NCI-H1436 (cell line): ENCODE measurements around the gene TMEM243.
"Not testable (repeated sequence)": the region's sequence is repeated elsewhere in the genome, so short reads cannot be mapped to it uniquely, and the experiment has no call there.

ENCODE experiments used
- DNase-seq: peaks from one replicate; lab custom pipeline; 2025; lab: John Stamatoyannopoulos, UW

TMEM243 gene

DNA sequence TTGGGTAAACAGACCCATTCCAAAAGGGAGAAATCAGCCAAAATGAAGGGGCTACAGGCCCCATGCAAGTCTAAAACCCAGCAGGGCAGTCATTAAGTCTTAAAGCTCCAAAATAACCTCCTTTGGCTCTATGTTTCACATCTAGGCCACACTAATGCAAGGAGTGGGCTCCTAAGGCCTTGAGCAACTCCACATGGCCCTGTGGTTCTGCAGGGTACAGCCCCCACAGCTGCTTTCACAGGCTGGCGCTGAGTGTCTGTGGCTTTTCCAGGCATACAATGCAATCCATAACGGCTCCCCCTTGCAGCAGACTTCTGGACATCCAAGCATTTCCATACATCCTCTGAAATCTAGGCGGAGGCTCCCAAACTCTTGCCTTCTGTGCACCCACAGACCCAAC lies 9.0 kb downstream of the TMEM243 start:
- no peak for DNase-seq

DNA sequence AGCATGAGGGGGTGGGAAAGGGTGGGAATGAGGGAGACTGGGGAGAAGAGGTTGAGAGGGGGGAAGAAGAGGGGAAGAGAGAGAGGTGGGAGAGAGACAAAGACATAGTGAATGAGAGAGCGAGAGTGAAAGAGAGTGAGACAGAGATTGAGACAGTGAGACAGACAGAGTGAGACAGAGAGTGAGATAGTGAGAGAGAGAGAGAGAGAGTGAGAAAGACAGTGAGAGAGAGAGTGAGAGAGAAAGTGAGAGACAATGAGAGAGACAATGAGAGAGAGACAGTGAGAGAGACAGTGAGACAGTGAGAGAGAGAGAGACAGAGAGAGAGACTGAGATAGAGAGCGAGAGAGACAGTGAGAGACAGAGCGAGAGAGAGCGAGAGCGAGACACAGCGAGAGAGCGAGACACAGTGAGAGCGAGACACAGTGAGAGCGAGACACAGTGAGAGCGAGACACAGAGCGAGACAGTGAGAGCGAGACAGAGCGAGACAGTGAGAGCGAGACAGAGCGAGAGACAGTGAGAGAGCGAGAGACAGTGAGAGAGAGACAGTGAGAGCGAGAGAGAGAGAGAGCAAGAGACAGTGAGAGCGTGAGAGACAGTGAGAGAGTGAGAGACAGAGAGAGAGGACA lies 10.1 kb downstream of the TMEM243 start:
- no peak for DNase-seq

DNA sequence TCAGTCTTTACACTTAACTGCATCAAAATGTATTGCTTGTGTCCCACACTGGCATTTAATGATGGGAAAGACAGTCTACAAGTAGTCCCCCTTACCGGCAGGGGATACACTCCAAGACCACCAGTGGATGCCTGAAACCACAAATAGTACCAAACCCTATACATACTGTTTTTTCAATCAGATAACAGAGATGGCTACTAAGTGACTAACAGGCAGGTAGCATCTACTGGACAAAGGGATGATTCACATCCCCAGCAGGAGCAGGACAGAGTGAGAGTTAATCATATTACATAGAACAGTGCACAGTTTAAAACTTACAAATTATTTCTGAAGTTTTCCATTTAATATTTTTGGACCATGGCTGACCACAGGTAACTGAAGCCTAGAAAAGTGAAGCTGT lies 13.2 kb downstream of the TMEM243 start:
- DNase-seq = no peak

DNA sequence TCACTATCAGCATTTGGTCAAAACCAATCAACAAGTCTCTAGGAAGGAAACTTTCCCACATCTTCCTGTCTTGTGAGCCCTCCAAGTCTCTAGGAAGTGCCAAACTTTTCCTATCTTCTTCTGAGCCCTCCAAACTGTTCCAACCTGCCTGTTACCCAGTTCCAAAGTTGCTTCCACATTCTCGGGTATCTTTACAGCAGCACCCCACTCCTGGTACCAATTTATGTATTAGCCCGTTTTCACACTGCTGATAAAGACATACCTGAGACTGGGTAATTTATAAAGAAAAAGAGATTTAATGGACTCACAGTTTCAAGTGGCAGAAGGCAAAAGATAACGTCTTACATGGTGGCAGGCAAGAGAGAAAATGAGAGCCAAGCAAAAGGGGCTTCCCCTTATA lies 13.8 kb downstream of the TMEM243 start:
- not testable (repeated sequence) for DNase-seq

DNA sequence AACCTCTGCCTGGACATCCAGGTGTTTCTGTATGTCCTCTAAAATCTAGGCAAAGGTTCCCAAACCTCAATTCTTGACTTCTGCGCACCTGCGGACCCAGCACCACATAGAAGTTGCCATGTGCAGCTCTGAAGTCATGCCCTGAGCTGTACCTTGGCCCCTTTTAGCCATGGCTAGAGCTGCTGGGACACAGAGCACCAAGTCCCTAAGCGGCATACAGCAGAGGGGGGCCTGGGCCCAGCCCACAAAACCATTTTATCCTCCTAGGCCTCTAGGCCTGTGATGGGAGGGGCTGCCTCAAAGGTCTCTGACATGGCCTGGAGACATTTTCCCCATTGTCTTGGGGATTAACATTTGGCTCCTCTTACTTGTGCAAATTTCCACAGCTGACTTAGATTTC lies 14.6 kb downstream of the TMEM243 start:
- no peak for DNase-seq

DNA sequence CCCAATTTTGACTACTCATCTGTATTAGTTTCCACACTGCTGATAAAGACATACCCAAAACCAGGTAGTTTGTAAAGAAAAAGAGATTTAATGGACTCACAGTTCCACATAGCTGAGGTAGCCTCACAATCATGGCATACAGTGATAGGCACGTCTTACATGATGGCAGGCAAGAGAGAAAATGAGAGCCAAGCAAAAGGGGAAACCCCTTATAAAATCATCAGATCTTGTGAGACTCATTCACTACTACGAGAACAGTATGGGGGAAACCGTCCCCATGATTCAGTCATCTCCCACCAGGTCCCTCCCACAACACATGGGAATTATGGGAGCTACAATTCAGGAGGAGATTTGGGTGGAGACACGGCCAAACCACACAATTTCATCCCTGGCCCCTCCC lies 15.6 kb downstream of the TMEM243 start:
- DNase-seq = not testable (repeated sequence)

DNA sequence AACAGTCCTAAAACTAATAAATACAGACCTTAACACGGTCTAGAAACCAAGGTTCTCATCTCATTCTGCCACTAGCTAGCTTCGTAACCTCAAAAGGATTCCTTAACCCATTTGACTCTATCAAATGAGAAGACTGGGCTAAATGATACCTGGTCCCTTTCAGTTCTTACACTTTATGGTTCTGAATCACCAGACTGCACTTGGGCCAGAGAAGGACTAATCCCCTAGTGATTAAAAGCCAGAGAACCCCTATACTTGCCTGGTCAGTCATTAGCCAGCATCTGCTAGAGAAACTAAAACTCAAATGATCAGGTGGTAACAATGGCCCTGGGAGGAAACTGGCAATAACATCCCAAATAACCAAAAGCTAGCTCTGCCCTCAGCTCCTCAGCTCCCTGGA lies 16.8 kb downstream of the TMEM243 start:
- DNase-seq = no peak

DNA sequence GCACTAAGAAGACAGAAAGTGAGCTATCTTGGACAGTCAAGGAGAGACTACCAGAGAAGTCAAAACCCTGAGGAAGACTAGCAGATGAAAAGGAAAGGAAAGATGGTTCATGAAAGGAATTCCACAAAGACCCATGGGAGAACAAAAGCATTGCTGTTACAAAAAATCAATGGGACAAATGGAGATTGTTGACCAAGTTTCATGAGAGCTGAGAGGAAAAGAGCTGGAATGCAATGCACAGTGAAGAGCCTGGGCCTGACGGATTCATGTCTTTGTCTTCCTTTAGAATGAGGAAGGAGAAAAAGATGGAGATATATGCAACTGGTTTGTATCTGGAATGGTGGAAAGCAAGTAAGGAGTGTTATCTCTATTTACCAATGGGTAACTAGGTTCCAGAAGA lies 17.3 kb downstream of the TMEM243 start:
- DNase-seq = no peak

DNA sequence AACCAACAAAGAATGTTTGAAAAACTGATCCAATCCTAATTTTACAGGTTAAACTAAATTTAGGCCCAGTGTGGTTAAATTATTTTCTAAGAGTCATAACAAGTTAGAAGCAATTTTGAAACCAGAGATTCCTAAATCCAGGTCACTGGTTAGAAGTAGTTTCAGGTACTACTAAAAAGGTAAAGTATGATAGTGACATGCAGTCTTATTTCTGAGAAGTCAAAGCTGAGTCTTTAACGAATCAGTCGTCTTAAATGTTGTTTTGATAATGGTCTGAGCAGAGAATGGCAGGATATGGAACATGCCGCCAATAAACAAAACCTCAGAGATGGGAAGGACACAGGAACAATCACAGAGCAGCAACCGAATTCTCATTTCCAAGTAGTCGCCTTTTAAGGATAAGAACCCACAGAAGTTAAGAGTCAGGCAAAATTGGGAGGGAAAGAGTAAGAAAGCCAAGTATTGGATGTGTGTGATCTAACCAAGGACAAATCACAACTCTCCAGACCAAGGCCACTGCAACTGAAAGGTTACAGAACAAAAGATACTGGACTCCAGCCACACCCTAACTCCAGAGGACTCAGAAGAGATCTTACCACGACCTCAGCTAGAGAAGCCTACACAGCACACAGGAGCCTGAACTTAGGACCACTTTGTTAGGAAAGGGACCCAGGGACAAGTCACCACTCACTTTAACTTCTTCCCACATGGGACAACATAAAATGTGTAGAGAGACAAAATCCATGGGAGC lies 19.7 kb downstream of the TMEM243 start:
- no peak for DNase-seq

DNA sequence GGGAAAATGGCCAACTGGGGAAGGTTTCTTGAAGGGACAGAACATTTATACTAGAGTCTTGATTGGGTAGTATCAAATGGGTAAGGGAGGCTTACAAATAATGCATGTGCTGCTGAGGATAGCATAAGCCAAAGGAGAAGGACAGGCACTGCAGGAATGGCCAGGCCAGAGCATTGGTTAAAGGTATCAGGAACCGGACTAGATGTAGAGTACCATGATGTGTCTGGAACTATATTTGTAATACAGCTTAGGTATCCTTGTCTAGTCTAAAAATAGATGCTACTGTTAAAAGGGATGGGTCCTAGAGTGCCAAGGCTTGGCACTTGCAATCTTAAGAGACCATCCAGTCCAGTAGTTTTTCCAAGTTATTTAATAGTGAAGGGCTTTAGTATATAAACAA lies 20.3 kb downstream of the TMEM243 start:
- DNase-seq = no peak

DNA sequence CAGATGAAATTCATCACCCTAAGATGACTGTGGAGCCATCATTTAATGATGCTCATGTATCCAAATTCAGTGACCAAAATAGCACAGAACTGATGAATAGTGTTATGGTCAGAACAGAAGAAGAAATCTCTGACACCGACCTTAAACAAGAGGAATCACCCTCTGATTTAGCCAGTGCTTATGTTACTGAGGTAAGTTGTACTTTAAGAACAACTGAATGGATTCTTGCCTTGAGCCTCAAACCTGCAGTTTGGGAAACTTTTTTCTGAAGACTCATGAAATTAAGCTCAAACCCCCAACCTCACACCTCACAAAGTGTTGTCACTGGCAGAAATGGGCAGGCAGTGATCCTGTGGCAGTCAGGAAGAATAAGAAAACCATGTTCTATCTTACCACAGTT lies 25.6 kb downstream of the TMEM243 start:
- no peak for DNase-seq

DNA sequence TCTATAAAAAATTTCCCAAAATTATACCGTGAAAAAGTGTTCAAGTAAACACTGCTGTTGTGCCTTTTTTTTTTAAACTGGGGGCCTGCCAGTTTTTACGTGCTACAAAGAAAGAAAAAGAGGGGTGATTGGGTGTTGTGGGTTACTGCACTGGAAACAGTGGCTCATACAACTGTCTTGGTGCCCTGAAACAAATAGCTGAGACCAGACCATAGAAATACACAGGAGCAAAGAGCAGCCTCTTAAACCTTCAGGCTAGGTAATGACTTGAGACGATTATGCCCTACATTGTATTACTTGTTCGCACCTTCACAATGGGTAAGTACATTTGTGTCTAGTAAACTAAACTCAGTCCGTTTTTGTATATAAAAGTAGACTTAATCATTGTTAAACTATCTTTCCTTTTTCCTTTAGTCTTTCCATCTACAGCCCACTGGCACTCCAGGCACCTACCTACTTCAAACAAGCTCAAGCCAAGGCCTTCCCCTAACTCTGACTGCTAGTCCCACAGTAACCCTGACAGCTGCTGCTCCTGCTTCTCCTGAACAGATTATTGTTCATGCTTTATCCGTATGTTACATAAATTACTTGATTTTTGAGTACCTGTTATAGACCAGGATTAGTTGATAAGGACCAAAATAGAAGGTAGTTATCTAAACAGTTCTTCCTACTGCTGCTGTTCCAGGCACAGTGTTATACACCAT lies 26.6 kb downstream of the TMEM243 start:
- DNase-seq = no peak

DNA sequence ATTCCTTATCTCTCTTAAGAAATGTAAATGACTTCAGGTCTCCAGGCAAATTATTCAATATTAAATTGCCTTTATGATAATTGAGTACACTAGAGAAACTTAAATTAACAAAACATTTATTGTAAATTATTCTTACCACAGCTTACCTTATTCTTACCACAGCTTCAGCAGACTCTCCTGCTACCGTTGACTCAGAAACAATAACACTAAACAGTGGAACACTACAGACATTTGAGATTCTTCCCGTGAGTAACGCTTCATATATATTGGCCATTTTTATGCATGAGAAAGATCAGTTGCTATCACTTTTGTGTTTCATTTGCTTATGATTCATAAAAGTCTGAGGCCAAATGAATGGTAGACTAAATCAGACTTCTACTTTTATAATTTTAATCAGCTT lies 28.7 kb downstream of the TMEM243 start:
- DNase-seq = no peak

DNA sequence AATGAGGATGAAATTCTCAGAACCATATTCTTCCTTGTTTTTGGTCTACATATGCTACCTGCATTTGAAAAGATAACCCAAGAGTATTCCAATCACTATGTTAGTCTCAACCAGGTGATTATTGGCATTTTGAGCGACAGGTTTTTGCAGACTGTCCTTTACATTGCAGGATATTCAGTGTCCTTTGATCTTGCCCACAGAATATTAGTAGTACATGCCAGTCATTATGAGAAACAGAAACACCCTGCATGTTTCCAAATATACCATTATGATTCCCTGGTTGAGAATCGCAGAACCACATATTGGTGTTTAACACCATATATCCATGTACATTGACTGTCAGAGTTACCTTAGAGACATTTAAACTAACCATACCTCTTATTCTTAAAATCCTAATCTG lies 30.6 kb downstream of the TMEM243 start:
- DNase-seq = no peak

DNA sequence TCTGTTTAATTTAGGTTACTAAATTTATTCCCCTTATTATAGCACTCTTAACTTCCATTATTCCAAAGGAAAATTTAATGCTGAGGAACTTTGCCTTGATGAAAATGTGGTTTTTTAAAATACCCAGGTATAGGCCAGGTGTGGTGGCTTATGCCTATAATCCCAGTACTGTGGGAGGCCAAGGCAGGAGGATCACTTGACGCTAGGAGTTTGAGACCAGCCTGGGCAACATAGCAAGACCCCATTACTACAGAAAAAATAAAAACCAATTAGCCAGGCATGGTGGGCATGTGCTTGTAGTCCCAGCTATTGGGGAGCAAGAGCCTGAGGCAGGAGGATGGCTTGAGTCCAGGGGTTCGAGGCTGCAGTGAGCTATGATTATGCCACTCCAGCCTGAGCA lies 32.4 kb downstream of the TMEM243 start:
- no peak for DNase-seq

DNA sequence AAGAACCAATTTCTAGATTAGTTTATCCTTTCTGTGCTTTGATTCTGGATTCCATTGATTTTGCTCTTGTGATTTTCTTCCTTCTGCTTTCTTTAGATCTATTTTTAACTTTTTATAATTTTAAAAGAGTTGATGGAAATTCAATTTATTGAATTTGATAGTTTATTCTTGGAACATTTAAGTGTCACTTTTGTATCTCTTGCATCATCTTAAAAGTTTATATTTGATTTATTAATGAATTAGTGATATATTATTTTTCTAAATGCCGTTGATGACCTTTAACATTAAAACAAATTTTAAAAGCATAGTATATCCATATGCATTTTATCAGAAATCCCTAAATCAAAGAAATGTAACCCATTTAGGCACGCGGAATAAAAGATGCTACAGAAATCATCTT lies 40.4 kb downstream of the TMEM243 start:
- no peak for DNase-seq

DNA sequence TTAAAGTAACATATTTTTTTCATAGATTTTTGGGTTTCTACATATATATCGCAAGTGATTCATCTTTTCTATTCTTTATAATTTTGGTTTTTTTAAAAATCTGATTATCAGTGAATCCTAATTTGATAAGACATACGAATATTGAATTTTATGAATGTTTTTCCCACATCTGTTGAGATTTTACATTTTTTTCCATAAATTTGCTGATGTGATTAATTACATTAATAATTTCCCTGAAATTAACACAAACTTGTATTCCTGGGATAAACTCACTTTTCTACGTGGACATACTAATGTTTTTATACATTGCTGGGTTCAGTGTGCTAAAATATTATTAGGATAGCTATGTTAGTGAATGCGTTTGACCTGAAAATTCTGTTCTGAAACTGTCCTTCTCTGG lies 41.2 kb downstream of the TMEM243 start:
- no peak for DNase-seq

DNA sequence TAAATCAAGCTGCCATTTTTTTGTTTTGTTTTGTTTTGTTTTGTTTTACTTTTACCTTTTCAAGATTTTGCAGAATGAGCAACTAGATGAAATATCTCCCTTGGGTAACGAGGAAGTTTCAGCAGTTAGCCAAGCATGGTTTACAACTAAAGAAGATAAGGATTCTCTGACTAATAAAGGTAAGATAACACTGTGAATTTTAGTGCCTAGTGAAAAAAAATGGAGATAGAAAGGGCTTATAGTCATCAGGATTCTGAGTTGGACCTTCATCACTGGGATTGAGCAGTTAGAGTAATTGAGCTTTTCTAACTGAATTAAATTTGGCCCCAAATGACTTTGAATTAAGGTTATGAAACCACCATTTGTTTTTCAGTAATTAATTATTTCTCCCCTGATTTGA lies 46.1 kb downstream of the TMEM243 start:
- DNase-seq = no peak

DNA sequence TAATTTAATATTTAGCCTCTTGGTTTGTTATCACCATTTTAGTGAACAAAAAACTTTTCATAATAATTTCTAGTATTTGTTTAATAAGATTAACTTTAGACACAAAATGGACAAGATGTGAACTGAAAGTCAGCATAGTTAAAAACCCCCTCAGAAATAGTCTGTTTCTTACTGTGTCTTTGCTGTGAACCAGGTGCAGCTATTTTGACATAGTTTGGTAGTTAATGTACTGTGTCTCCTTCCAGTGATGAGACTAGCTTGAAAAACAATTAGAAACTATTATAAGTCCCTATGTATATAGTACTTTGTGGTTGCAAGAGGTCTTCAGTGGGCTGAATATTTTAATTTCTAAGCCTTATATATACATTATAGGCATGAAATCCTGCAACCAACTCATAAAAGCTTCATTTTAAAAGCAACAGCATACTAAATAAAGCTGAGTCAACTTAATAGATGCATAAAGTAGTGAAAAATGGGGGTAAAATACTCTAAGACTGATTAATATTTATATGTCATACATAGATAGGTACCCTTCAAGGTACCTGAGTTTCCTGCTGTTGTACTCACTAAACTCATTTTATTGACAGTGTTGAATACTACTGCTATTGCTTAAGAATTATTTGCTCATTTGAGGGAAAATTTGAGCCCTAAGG lies 48.1 kb downstream of the TMEM243 start:
- DNase-seq = no peak

DNA sequence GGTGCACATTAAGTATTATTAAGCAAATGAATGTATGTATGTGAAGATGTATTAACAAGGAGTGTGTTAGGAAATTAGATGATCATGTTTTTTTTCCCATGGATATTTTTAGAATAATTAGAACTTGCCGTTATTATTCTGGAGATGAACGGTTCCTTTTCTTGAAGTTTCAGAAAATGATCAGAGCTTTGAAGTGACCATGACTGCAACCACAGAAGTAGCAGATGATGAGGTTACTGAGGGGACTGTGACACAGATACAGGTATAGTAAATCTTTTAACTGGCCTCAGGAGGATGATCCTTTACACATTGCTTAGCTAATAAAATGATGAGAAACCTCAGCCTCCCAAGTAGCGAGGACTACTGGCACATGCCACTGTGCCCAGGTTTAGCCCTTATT lies 48.7 kb downstream of the TMEM243 start:
- no peak for DNase-seq

DNA sequence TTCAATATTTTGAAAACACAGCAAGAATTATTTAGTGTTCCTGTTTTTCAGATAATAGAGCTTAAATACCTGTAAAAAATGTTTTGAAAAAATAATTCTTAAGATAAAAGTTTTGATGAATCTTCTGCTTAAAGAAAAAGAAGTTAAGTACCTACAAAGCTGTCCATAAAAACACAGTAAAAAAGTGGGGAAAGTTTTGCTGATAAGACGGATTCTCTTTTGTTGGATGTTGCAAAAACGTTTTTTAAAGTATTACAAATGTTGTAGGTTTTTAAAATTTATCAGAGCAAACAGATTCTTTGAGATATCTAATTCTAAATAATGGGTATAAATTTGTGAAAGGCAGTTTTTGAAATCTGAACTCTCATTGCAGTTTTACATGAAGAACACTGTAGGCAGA lies 55.1 kb downstream of the TMEM243 start:
- no peak for DNase-seq

DNA sequence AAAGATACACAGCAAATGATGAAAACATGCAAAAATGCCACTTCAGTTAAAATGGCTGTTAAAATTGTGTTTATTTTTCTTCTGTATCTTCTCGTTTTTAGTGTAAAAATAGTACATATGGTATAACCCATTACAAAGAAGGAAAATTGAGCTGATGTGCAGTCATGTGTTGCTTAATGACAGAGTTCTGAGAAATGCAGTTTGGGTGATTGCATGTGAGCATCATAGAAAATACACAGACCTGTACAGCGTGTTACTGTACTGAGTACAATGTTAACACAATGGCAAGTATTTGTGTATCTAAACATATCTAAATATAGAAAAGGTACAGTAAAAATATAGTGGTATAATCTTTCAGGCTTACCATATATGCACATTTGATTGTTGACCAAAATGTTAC lies 60.0 kb downstream of the TMEM243 start:
- DNase-seq = no peak

DNA sequence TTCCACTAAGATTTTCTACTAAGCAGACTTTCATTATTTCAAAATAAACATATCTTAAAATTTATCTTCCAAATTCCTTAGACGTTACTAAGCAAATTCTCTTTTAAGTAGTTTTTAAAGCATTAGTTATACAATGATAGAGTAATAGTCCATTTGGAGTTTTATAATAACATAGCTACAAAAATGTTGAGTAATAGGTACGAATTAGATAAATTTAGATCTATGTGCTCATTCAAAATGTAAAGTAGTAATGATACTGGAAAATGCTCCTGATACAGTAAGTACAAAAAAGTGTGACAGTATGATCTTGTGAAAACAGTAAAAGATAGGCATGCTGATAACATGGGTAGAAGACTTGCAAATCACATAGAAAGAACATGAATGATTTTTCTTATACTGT lies 62.8 kb downstream of the TMEM243 start:
- DNase-seq = no peak
